CD4-positive, alpha-beta T cell treated with Interleukin-1 beta for 1 hour (primary cell): Measurements from ENCODE around the gene DDX39A.
"Not testable (repeated sequence)": the region's sequence is repeated elsewhere in the genome, so short reads cannot be mapped to it uniquely, and the experiment has no call there.

Experiments
- DNase-seq, 2 donors: peaks; one replicate each; pipeline ENCODE4 v3.0.0-alpha.2; 2020 to 2022

The DDX39A gene

DNA sequence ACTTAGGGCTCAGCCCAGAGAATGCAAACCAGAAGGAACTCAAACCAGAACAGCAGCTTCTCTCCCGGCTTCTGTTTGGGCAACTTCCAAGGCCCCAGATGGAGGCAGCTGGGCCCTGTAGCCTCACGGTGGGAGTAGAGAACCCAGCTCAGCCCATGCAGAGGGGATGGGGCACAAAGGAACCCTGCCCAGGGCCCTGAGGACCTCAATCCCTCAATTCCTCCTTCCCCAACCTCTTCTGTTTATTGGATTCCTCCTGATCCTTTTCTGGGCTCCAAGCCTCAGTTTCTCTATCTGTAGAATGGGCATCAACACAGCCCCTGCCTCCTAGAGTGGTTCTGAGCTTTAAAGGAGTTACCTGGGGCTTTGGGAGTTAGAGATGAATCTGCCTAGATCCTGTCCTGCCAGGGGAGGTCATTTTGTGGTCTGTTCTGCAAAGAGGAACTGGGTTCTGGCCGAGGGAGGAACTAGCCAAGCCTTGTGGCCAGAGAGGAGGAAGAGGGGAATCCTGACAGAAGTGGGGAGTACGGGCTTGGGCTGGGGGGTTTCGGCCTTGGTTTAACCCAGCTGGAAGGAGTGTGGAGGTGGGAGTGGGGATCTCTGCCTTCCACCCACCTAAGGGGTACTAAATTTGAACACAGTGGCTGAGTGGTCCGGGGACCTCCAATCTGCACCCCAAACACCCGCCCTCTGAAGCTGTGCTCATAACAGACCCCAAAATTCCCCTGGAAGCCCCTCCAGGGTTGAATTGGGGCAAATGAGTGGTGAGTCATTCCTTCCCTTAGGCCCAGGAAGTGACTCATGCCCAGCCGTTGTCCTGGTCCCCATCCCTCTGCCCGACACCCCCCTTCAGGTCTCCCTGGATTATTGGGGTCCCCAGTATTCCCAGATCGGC lies 35.2 kb downstream of the DDX39A start:
- peak; percentile 74 to 80 for DNase-seq

GRCh38 chr19:14381689-14382474 lies 37.3 kb downstream of the DDX39A start:
- DNase-seq: peak; percentile 90 to 91

- DNase-seq: peak in 1 of 2 donors; percentile 2
These were observed 39.7 kb downstream of the DDX39A start for GRCh38 chr19:14379294-14380065.

DNA sequence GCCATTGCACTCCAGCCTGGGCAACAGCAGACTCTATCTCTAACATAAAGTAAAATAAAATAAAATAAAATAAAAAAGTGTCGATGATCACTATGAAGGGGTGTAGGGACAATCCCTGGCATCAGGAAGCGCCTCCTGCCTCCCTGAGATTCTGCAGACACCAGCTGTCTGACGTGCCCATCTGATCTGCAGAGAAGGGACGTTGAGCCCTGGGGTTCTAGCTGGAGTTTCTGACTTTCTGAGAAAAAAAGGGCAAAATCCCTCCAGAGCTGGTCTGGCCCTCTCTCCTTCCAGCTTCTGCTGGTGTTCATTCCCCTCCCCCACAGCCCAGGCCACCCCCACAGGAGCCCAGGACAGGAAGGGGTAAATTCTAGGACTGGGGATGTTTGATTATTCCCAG lies 40.3 kb downstream of the DDX39A start:
- DNase-seq: no peak

- DNase-seq: no peak
These were observed 41.2 kb downstream of the DDX39A start for GRCh38 chr19:14377883-14378328.

DNA sequence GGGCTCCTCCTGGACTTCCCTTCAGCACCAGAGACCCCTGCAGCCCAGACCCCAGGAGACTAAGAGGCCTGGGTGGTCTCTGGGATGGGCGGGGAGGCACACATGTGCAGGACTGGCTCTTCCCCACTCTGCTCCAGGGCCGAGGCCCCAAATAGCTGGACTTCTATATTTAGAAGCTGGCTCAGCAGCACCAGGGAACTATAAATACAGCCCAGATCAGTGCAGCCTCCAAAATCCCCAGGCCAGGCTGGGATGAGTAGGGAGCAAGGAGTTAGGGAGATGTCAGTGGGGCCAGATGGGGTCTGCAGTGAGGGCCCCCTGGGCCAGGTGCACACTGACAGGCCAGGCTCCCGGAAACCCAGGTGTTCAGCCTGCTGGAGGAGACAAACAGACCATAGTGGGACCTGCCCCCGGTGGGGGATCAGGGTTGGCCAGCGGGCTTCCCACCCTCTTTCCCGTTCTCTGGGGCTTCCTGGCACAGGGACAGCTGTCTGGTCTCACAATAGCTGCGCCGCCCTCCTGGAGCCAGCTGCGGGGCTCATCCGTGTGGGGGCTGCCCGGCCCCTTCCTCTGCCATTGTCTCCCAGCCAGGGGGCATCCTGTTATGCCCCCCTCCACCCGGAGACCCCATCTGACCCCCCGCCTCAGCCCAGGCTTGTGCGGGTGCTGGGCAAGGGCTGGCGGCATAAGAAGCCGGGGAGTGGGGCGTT lies 43.4 kb downstream of the DDX39A start:
- peak in 1 of 2 donors; percentile 29 for DNase-seq

DNA sequence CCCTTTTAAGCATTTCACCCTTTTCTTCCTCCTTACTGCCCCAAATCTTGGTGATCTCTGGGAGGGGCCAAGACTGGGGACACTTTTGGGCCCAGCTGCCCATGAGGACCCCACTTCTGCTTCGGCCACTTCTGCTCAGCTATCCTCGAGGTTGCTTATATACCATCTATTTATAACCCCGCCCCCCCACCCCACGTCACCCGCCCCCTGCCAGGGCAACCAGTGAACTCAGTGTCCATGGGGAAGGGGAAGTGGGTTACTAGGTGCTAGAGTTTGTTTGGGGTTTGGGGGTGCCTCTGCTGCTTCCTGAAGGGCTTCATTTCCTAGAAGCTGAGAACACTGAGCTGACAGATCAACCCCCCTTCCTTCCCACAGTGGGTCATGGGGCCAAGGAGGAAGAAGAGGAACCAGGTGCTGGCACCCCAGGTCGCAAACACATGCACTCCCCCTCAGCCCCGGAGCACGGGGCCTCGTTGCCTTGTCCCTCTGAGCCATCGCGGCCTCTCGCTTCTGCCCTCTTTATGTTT lies 44.0 kb downstream of the DDX39A start:
- DNase-seq: peak; percentile 96

DNA sequence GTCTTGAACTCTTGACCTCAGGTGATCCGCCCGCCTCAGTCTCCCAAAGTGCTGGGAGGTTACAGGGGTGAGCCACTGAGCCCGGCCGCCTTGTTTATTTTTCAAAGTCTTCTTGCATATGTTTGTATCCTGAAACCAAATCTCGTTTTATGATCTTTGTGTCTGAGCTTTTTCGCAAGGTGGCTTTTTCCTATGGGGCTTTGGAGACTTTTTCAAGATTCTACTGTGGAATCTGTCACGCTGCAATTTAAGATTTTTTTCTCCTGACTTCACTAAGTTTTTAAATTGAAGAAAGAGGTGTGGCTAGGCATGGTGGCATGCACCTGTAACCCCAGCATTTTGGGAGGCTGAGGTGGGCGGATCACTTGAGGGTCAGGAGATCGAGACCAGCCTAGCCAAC lies 44.8 kb downstream of the DDX39A start:
- DNase-seq: peak in 1 of 2 donors; percentile 40

DNA sequence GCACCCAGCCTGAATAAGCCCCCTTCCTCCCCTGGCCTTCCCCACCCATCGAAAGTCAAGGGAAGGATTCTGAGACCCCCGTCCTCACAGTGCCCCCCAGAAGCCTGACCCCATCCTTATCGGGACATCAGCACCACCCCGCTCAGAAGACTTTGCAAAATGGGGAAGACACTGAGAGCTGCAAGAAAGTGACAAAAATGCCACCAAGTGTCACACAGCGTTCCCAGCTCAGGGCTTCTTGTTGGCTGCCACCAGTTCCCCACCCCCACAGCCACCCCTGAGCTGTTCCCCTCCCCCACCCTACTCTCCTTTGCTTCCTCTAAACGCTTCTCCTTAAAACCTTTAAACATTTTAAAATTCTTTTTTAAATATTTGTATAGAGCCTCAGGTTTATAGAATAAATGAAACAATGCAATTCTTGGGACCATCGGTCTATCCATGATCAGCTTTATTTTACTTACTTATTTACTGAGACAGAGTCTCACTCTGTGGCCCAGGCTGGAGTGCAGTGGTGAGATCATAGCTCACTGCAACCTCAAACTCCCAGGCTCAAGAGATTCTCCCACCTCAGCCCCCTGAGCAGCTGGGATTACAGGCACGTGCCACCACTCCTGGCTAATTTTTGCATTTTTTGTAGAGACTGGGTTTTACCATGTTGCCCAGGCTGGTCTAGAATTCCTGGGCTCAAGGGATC lies 46.6 kb downstream of the DDX39A start:
- peak; percentile 51 to 63 for DNase-seq

DNA sequence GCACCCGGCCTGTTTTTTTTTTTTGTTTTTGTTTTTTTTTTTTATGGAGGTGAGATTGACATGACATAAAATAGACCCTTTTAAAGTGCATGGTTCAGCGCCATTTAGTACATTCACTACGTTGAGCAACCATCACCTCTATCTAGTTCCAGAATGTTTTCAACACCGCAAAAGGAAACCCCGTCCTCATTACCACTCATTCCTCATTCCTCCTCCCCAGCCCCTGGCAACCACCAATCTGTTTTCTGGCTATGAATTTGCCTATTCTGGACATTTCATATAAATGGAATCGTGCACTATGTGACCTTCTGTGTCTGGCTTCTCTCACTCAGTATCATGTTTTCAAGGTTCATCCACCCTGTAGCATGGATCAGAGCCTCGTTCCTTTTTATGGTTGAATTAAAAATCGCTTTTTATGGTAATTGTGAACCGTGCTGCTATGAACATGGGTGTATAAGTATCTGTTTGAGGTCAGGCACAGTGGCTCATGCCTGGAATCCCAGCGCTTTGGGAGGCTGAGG lies 47.8 kb downstream of the DDX39A start:
- DNase-seq: no peak

GRCh38 chr19:14370940-14371280 lies 48.2 kb downstream of the DDX39A start:
- DNase-seq: peak in 1 of 2 donors; percentile 39

- peak; percentile 80 to 87 for DNase-seq
These were observed 48.8 kb downstream of the DDX39A start for GRCh38 chr19:14370169-14370939.

DNA sequence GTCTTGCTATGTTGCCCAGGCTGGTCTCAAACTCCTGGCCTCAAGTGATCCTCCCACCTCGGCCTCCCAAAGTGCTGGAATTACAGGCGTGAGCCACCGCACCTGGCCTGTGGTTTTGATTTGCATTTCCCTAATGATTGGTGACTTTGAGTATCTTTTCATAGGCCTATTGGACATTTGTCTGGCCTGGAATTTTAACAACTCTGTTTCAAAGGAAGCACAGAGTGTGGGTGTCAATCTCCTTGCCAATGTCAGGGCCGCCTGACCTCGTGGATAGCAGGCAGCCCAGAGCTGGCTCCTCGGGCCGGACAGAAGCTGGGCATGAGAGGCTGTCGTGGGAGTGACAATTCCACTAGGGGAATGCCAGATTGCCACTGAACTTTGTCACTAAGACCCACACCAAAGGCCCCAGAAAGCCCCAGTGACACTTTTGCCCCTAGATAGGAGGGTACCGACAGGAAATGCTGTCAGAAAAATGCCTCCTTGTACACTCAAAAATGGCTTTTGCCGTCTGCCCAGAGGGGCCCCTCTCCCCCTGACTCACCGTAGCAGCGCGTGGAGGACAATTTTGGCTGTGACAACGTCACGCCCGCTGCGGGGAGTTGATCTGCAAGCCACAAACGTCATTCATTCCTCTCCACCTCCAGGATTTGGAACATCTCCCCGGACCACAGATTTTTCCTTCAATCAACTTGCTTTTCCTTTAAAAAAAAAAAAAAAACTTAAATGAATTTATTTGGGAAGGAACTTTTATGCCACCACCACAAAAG lies 49.6 kb downstream of the DDX39A start:
- peak; percentile 93 to 95 for DNase-seq

- DNase-seq: peak; percentile 57 to 85
These were observed 51.1 kb downstream of the DDX39A start for GRCh38 chr19:14368011-14368513.

- DNase-seq: no peak
These were observed 52.1 kb downstream of the DDX39A start for GRCh38 chr19:14367016-14367415.

- DNase-seq: peak; percentile 93 to 95
These were observed 52.6 kb downstream of the DDX39A start for GRCh38 chr19:14366529-14366928.

DNA sequence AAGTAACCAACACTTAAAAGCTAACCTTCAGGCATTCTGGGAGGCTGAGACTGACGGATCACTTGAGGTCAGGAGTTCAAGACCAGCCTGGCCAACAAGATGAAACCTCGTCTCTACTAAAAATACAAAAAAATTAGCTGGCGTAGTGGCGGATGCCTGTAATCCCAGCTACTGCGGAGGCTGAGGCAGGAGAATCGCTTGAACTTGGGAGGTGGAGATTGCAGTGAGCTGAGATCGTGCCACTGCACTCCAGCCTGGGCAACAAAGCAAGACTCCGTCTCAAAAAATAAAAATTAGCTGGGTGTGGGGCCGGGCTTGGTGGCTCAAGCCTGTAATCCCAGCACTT lies 55.1 kb downstream of the DDX39A start:
- DNase-seq: not testable (repeated sequence)

DNA sequence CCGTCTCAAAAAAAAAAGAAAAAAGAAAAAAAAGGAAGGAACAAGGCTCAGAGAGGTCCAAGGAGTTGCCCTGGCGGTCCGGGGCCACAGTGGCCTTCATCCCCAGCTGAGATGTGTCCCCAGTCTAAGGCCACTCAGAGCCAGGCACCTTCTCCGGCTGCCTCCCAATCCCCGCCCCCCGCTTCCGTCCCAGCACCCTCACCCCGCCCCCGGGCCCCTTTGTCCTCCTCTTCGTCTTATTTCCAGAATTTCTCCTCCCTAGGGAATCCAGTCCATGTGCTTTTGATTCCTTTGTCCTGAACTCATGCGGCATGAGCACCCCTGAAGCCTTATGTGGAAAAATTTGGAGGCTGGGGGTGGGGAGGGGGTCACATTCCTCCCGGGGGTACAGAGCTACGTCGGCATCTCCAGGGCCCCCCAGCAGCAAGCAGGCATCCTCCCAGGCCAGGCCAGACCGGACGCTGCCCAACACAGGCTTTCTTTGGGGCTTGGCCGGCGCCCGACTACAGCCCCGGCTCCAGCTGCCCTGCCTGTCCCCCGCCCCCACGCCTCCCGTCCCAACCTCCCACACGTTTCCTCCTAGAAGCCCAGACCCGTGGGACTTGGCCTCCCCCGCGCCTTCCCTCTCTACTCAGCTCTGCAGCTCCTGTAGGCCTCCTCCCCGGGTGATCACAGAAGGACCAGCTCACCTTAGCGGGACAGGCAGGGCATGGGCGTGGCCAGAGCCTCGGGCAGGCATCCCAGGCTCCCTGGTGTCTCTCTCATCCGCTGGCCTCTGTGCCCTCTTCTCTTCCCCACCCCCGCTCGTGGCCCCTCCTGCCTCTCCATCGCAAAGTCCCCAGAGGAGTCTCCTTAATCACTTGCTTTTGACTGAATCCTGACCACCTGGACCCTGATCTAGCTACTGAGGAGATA lies 55.7 kb downstream of the DDX39A start:
- peak; percentile 44 to 57 for DNase-seq
